Heart left ventricle (tissue), 16 donors: ENCODE data around the gene XPO6. TPM values are rescaled to one million over a fixed set of nuclear protein-coding genes. Genes with fewer than 3 reads are reported as not detected.

Experiments used
- ATAC-seq, 4 donors: fragments of 200-7000 bp; cut with Tn5 transposase; one replicate each; pipeline ENCODE4 v1.9.1; 2020 to 2022; ENCODE audit warnings: moderate library complexity in 4 of 4, mild to moderate bottlenecking in 3 of 4, moderate number of reproducible peaks in 1 of 4
- DNase-seq, 5 donors: peaks; one replicate each; pipeline ENCODE4 v3.0.0-alpha.2; 2020
- H3K27ac ChIP-seq, 12 donors: fragments of 200-600 bp; sonication (generic) in 4 of 12; one replicate each; pipeline versions ENCODE4 v1.5.0 to v1.8.0; 2016 to 2022; ENCODE audit warnings: mild to moderate bottlenecking in 2 of 12
- H3K27me3 ChIP-seq, 9 donors: fragments of 200-600 bp; sonication (generic) in 2 of 9; one replicate each; pipeline versions ENCODE4 v1.5.1 to v1.8.0; 2016 to 2022; ENCODE audit warnings: mild to moderate bottlenecking in 3 of 9
- H3K36me3 ChIP-seq, 9 donors: fragments of 200-600 bp; sonication (generic) in 2 of 9; one replicate each; pipeline versions ENCODE4 v1.5.0 to v1.8.0; 2018 to 2022; ENCODE audit warnings: mild to moderate bottlenecking in 2 of 9
- H3K4me1 ChIP-seq, 12 donors: fragments of 200-600 bp; sonication (generic) in 4 of 12; one replicate each; pipeline versions ENCODE4 v1.5.0 to v1.8.0; 2016 to 2022; ENCODE audit warnings: mild to moderate bottlenecking in 3 of 12
- H3K4me3 ChIP-seq, 12 donors: fragments of 200-600 bp; sonication (generic) in 4 of 12; one replicate each; pipeline versions ENCODE4 v1.5.0 to v1.8.0; 2017 to 2022; ENCODE audit warnings: mild to moderate bottlenecking in 9 of 12, moderate library complexity in 4 of 12
- H3K9me3 ChIP-seq, 12 donors: fragments of 200-600 bp; sonication (generic) in 4 of 12; one replicate each; pipeline versions ENCODE4 v1.5.0 to v1.8.0; 2016 to 2022; ENCODE audit warnings: mild to moderate bottlenecking in 1 of 12
- POLR2A ChIP-seq, 2 donors: fragments of 450-650 bp; IDR thresholded peaks; one replicate each; pipeline ENCODE4 v1.6.1; 2017; ENCODE audit warnings: antibody characterized with exemption in 2 of 2, mild to moderate bottlenecking in 2 of 2, moderate library complexity in 2 of 2
- WGBS, 4 donors: extraction: QIAGEN DNeasy Blood & Tissue Kit in 2 of 4; methylation state at CpG; one replicate each; pipeline versions ENCODE4 v1.1.5 to v1.1.7; 2013 to 2018; 5-methylcytosine and 5-hydroxymethylcytosine counted together
- intact Hi-C, 10 donors: fragments of 100-400 bp; cut with DNase I; formaldehyde crosslinking; loops; one replicate each; pipeline versions ENCODE4 v1.11.1 to v1.14.2; 2022
- polyA plus RNA-seq, 2 donors: library from polyadenylated mRNA; stranded (reverse); fragments of 200-250 nt; gene quantifications; one replicate each; pipeline ENCODE4 v1.2.3, GENCODE V29; 2013
- total RNA-seq, 9 donors: library from RNA; depleted of rRNA in 2 of 9; stranded (reverse); fragments of >200 nt in 2 of 9; fragmentation: NEBNext Ultra II Directional in 3 of 9; extraction: Animal tissue kit (Norgen Biotek cat#: 25700) in 3 of 9; gene quantifications; one replicate each; pipeline versions ENCODE4 v1.1.0 to v1.2.4, GENCODE V29; 2016 to 2023
- TF ChIP-seq, protein P1 (sequence below), 12 donors: fragments of 200-600 bp; sonication (generic) in 4 of 12; IDR thresholded peaks; one replicate each; pipeline versions ENCODE4 v1.5.0 to v1.8.0; 2018 to 2022; ENCODE audit warnings: antibody characterized with exemption in 12 of 12, mild to moderate bottlenecking in 5 of 12
- donor health status: ischemic (EF 13 %, LVEDD 7.1; RV severe dilation, severe dysfunction).
- donor health status: healthy with polysubstance abuse.
- donor health status: DM: no; HTN: yes; CAD: no.
- donor health status: DM: no; HTN: no; CAD: no.
- donor health status: ischemic (EF 25% LVEDD 6.9; RV normal size, moderate dysfunction).
- donor health status: ischemic (EF 25% LVEDD 5.7; RV mildly dilated, moderate dysfunction).
- donor health status: healthy.
- donor health status: DM: yes; HTN: yes; CAD: no.
- donor health status: ischemic (EF 35%, LVEDD 5.7; RV mildly dilated, moderate dysfunction).
- donor health status: nonischemic (EF 11% LVEDD 7.7; RV severe dilation, severe dysfunction).
- donor health status: DM: yes; HTN: yes; CAD: no.
- donor health status: PGD.
- donor health status: ischemic (EF 29% LVEDD 5.4; RV normal size, mild dysfunction).
- donor health status: nonischemic (EF 23%, LVEDD 6.1; RV moderate dilation, normal function).

The XPO6 gene
- total and polyA plus RNA-seq, 11 donors: 19.8 to 78.0 (median 33.0) TPM

DNA sequence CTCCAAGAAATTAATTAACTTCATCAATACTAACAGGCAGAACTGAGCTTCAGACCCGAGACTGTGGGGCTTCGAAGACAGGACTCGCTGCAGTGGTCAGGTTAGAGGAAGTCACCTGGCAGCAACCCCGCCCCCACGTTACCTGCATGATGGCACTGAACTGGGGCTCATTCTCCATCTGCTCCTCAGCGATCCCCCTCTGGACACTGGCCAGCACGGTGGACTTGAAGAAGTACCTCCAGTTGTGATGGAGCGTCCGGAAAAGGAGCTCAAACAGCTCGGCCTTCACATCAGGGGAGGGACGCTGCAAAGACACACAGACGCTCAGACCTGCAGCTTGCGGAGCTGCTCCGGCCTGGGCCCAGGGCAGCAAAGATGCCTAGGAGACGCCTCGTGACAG lies 107.4 kb downstream of the XPO6 start:
- no peak for DNase-seq
- TF ChIP-seq, protein P1, sequence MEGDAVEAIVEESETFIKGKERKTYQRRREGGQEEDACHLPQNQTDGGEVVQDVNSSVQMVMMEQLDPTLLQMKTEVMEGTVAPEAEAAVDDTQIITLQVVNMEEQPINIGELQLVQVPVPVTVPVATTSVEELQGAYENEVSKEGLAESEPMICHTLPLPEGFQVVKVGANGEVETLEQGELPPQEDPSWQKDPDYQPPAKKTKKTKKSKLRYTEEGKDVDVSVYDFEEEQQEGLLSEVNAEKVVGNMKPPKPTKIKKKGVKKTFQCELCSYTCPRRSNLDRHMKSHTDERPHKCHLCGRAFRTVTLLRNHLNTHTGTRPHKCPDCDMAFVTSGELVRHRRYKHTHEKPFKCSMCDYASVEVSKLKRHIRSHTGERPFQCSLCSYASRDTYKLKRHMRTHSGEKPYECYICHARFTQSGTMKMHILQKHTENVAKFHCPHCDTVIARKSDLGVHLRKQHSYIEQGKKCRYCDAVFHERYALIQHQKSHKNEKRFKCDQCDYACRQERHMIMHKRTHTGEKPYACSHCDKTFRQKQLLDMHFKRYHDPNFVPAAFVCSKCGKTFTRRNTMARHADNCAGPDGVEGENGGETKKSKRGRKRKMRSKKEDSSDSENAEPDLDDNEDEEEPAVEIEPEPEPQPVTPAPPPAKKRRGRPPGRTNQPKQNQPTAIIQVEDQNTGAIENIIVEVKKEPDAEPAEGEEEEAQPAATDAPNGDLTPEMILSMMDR (IDR thresholded peaks at IDR 0.05): no peak
- no peak for TF ChIP-seq POLR2A (IDR thresholded peaks at IDR 0.05)
- Histone ChIP-seq H3K9me3 (no peaks in the 10 kb centered on the region), H3K4me3 (no peak overlapping the region), H3K27me3 (no peaks in the 10 kb centered on the region), H3K4me1 (peaks cover 0 to under 1% (median 0%) of the 10 kb centered on the region in 12 donors), H3K36me3 (peaks cover 0 to 100% (median 95%) of the 10 kb centered on the region in 9 donors), H3K27ac (no peak overlapping the region)
- no peak for ATAC-seq
- WGBS, 4 donors: 94 to 97% (median 95%) methylated on average over 15 to 16 of the region's 16 CpGs
- intact Hi-C loops: no loop called here

GRCh38 chr16:28103516-28104170 lies 108.1 kb downstream of the XPO6 start:
- no peak overlapping the region for H3K27ac ChIP-seq
- no peaks in the 10 kb centered on the region for H3K9me3 ChIP-seq
- H3K27me3 ChIP-seq: no peaks in the 10 kb centered on the region
- DNase-seq: peak in 1 of 5 donors; percentile 29
- ATAC-seq: no peak
- TF ChIP-seq POLR2A (IDR thresholded peaks at IDR 0.05): no peak
- TF ChIP-seq, protein P1 (IDR thresholded peaks at IDR 0.05): no peak
- H3K4me1 ChIP-seq: no peaks in the 10 kb centered on the region
- intact Hi-C loops: no loop called here
- H3K36me3 ChIP-seq: peaks cover 0 to 100% (median 97%) of the 10 kb centered on the region in 9 donors
- 88 to 95% (median 93%) methylated on average over 10 to 14 of the region's 14 CpGs for WGBS, 4 donors
- H3K4me3 ChIP-seq: no peak overlapping the region

DNA sequence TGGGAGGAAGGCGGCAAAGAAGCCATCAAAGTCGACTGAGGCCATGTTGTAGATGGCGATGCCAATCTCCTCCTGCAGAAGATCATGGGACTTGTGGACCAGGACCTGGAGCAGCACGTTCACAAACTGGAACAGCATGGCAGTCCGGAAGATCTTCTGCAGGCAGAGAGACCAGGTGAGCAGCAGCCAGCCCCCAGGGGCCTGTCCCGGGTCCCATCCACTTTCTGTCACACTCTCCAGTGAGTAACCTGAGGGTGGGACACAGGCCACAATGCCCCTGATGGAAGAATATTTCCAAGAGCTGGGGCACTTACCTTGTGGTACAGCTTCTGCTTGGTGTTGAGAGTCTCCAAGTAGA lies 110.3 kb downstream of the XPO6 start:
- no peaks in the 10 kb centered on the region for H3K4me1 ChIP-seq
- intact Hi-C loops: no loop called here
- DNase-seq (peak in 1 of 5 donors; percentile 26), ATAC-seq (no peak)
- peaks cover 2 to 99% (median 88%) of the 10 kb centered on the region in 9 donors for H3K36me3 ChIP-seq
- no peak overlapping the region for H3K27ac ChIP-seq
- WGBS, 4 donors: 95 to 97% (median 96%) methylated on average over 4 to 6 of the region's 6 CpGs
- H3K27me3 ChIP-seq: no peaks in the 10 kb centered on the region
- TF ChIP-seq, protein P1 (IDR thresholded peaks at IDR 0.05): no peak
- TF ChIP-seq POLR2A (IDR thresholded peaks at IDR 0.05): no peak
- H3K4me3 ChIP-seq: no peak overlapping the region
- H3K9me3 ChIP-seq: no peaks in the 10 kb centered on the region

DNA sequence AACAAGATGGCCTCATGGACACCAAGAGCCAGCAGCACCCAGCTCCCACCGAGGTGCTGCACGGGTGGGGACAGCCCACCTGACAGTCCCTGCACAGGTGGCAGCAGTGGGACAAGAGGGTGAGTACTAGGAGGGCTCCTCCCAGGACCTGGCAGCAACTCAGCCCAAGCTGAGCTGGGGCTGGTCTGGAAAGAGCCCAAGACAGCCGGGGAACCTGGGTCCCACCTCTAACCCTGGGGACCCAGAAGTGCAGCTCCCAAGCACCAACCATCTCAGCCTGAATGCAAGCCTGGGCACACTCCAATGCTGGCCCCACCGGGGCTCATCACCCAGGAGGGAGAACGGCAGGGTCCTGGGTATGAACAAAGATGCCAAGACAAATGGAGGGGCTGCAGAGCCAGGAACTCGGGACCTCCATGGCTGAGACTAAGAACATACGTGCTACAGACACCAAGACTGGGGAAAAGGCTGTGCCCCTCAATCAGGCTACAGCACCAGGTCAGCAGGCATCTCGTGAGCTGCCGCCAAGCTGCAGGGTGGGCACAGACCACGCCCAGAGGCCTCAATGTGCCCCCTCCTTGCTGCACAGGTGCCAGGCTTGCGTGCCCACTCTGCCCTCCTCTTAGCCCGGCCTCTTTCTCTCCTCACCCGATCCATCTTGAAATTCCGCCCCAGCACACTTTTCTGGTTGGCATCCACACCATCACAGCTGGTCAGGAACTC lies 110.8 kb downstream of the XPO6 start:
- intact Hi-C loops: no loop called here
- ATAC-seq (no peak), DNase-seq (peak in 1 of 5 donors; percentile 18)

More for the DNA sequence above, 110.8 kb downstream of the XPO6 start:
- Histone ChIP-seq H3K4me3 (no peak overlapping the region), H3K9me3 (no peaks in the 10 kb centered on the region), H3K4me1 (no peaks in the 10 kb centered on the region), H3K27me3 (no peaks in the 10 kb centered on the region), H3K36me3 (peaks cover 2 to 99% (median 83%) of the 10 kb centered on the region in 9 donors), H3K27ac (no peak overlapping the region)
- 89 to 97% (median 96%) methylated on average over 11 to 14 of the region's 14 CpGs for WGBS, 4 donors
- no peak for TF ChIP-seq POLR2A (IDR thresholded peaks at IDR 0.05)
- TF ChIP-seq, protein P1 (IDR thresholded peaks at IDR 0.05): no peak
